ENCODE measurements around the gene ZFYVE9.
"Not testable (repeated sequence)": the region's sequence is repeated elsewhere in the genome, so short reads cannot be mapped to it uniquely, and the experiment has no call there.

ZFYVE9 gene

DNA sequence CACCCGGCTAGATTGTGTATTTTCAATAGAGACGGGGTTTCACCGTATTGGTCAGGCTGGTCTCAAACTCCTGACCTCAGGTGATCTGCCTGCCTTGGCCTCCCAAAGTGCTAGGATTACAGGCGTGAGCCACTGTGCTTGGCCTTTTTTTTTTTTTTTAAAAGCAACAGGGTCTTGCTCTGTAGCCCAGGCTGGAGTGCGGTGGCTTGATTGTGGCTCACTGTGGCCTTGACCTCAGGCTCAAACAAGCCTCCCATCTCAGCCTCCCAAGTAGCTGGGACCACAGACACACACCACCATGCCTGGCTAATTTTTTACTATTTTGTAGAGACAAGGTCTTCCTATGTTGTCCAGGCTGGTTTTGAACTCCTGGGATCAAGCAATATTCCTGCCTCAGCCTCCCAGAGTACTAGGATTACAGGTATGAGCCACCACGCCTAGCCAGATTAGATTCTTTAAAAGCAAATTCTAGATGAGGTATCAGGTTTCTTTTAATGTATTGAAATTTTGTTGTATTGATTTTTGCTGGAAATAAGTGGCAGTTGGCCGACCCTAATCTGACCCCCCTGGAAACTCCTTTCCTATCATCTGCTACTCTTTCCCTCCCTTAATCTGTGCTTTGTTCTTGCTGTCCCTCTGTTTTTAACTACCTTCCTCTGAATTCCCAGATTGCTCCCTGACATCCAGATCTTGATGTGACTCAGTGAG lies 26.6 kb downstream of the ZFYVE9 start:
- DNase-seq: no peak
- no peaks in the 10 kb centered on the region for H3K9me3 ChIP-seq
- TF ChIP-seq CTCF (IDR thresholded peaks at IDR 0.05; ENCODE audit: low read depth, low read length): no peak
- no peaks in the 10 kb centered on the region for H3K36me3 ChIP-seq
- H3K4me3 ChIP-seq (ENCODE audit: low read depth, low read length): no peak overlapping the region
- H3K27me3 ChIP-seq: no peaks in the 10 kb centered on the region
- H3K4me1 ChIP-seq: no peaks in the 10 kb centered on the region

DNA sequence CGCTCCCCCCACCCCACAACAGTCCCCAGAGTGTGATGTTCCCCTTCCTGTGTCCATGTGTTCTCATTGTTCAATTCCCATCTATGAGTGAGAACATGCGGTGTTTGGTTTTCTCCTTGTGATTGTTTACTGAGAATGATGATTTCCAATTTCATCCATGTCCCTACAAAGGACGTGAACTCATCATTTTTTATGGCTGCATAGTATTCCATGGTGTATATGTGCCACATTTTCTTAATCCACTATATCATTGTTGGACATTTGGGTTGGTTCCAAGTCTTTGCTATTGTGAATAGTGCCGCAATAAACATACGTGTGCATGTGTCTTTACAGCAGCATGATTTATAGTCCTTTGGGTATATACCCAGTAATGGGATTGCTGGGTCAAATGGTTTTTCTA lies 29.3 kb downstream of the ZFYVE9 start:
- not testable (repeated sequence) for DNase-seq; H3K4me3 ChIP-seq (ENCODE audit: low read depth, low read length); H3K36me3 ChIP-seq; H3K4me1 ChIP-seq; H3K27me3 ChIP-seq; H3K9me3 ChIP-seq

- no peaks in the 10 kb centered on the region for H3K36me3 ChIP-seq
- no peaks in the 10 kb centered on the region for H3K27me3 ChIP-seq
- no peak overlapping the region for H3K4me3 ChIP-seq (ENCODE audit: low read depth, low read length)
- H3K9me3 ChIP-seq: no peaks in the 10 kb centered on the region
- H3K4me1 ChIP-seq: no peaks in the 10 kb centered on the region
- no peak for TF ChIP-seq CTCF (IDR thresholded peaks at IDR 0.05; ENCODE audit: low read depth, low read length)
- no peak for DNase-seq
Measured at GRCh38 chr1:52179073-52179472, 37.2 kb downstream of the ZFYVE9 start.

DNA sequence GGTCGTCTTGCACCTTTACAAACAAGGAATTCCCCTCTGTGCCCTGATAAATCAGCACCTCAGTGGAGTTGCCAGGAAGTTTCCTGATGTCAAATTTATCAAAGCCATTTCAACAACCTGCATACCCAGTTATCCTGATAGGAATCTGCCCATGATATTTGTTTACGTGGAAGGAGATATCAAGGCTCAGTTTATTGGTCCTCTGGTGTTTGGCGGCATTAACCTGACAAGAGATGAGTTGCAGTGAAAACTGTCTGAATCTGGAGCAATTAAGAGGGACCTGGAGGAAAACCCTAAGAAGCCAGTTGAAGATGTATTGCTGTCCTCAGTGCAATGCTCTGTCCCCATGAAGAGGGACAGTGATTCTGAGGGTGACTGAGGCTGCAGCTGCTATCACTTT lies 38.3 kb downstream of the ZFYVE9 start:
- no peak for TF ChIP-seq CTCF (IDR thresholded peaks at IDR 0.05; ENCODE audit: low read depth, low read length)
- H3K27me3 ChIP-seq: no peaks in the 10 kb centered on the region
- H3K9me3 ChIP-seq: no peaks in the 10 kb centered on the region
- H3K4me1 ChIP-seq: no peaks in the 10 kb centered on the region
- H3K36me3 ChIP-seq: no peaks in the 10 kb centered on the region
- no peak for DNase-seq
- H3K4me3 ChIP-seq (ENCODE audit: low read depth, low read length): no peak overlapping the region

DNA sequence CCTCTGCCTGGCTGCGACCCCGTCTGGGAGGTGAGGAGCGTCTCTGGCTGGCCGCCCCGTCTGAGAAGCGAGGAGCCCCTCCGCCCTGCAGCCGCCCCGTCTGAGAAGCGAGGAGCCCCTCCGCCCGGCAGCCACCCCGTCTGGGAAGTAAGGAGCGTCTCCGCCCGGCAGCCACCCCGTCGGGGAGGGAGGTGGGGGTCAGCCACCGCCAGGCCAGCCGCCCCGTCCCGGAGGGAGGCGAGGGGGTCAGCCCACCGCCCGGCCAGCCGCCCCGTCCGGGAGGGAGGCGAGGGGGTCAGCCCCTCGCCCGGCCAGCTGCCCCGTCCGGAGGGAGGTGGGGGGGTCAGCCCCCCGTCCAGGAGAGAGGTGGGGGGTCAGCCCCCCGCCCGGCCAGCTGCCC lies 39.9 kb downstream of the ZFYVE9 start:
- not testable (repeated sequence) for H3K36me3 ChIP-seq; DNase-seq; H3K27me3 ChIP-seq; H3K9me3 ChIP-seq; H3K4me1 ChIP-seq; H3K4me3 ChIP-seq (ENCODE audit: low read depth, low read length)

DNA sequence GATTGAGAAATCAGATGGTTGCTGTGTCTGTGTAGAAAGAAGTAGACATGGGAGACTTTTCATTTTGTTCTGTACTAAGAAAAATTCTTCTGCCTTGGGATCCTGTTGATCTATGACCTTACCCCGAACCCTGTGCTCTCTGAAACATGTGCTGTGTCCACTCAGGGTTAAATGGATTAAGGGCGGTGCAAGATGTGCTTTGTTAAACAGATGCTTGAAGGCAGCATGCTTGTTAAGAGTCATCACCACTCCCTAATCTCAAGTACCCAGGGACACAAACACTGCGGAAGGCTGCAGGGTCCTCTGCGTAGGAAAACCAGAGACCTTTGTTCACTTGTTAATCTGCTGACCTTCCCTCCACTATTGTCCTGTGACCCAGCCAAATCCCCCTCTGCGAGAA lies 40.4 kb downstream of the ZFYVE9 start:
- H3K36me3 ChIP-seq, DNase-seq: not testable (repeated sequence)

GRCh38 chr1:52182874-52183400 lies 41.0 kb downstream of the ZFYVE9 start:
- Histone ChIP-seq H3K9me3 (no peaks in the 10 kb centered on the region), H3K4me1 (no peaks in the 10 kb centered on the region), H3K36me3 (no peaks in the 10 kb centered on the region), H3K27me3 (no peaks in the 10 kb centered on the region), H3K4me3 (ENCODE audit: low read depth, low read length) (no peak overlapping the region)
- DNase-seq: no peak
- TF ChIP-seq CTCF (IDR thresholded peaks at IDR 0.05; ENCODE audit: low read depth, low read length): no peak

More for the DNA sequence above, 40.4 kb downstream of the ZFYVE9 start:
- not testable (repeated sequence) for H3K4me3 ChIP-seq (ENCODE audit: low read depth, low read length); H3K27me3 ChIP-seq; H3K4me1 ChIP-seq; H3K9me3 ChIP-seq

DNA sequence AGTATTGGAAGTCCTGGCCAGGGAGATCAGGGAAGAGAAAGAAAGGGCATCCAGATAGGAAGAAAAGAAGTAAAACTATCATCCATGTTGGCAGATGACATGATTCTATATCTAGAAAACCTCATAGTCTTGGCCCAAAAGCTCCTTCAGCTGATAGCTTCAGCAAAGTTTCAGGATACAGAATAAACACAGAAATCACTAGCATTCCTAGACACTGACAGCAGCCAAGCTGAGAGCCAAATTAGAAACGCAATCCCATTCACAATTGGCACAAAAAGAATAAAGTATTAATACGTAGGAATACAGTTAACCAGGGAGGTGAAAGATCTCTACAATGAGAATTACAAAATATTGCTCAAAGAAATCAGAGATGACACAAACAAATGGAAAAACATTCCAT lies 44.6 kb downstream of the ZFYVE9 start:
- DNase-seq: no peak
- no peaks in the 10 kb centered on the region for H3K9me3 ChIP-seq
- no peaks in the 10 kb centered on the region for H3K27me3 ChIP-seq
- no peaks in the 10 kb centered on the region for H3K36me3 ChIP-seq
- H3K4me3 ChIP-seq (ENCODE audit: low read depth, low read length): no peak overlapping the region
- no peaks in the 10 kb centered on the region for H3K4me1 ChIP-seq
- TF ChIP-seq CTCF (IDR thresholded peaks at IDR 0.05; ENCODE audit: low read depth, low read length): no peak
